HUES6 (cell line): Measurements from ENCODE around the gene RCOR1.

Source experiments
- H3K27ac ChIP-seq: 2 replicates; pipeline ENCODE4 v1.7.0; 2013; ENCODE audit warnings: low read depth, mild to moderate bottlenecking, low read length, inconsistent platforms
- H3K27me3 ChIP-seq: 2 replicates; pipeline ENCODE4 v1.6.1; 2013; ENCODE audit warnings: low read length; ENCODE audit not compliant: control insufficient read depth, insufficient read depth
- H3K36me3 ChIP-seq: 2 replicates; pipeline ENCODE4 v1.6.1; 2013; ENCODE audit warnings: low read length; ENCODE audit not compliant: control insufficient read depth, insufficient read depth
- H3K4me1 ChIP-seq: 2 replicates; pipeline ENCODE4 v1.6.1; 2013; ENCODE audit warnings: low read length; ENCODE audit not compliant: control insufficient read depth, insufficient read depth
- H3K4me3 ChIP-seq: 2 replicates; pipeline ENCODE4 v1.5.1; 2013; ENCODE audit warnings: low read depth, low read length
- H3K9ac ChIP-seq: one replicate; pipeline ENCODE4 v1.6.1; 2013; ENCODE audit warnings: mild to moderate bottlenecking, low read length
- H3K9me3 ChIP-seq: 2 replicates; pipeline ENCODE4 v1.6.1; 2013; ENCODE audit warnings: low read depth, low read length; ENCODE audit not compliant: control insufficient read depth, insufficient read depth

RCOR1 gene

DNA sequence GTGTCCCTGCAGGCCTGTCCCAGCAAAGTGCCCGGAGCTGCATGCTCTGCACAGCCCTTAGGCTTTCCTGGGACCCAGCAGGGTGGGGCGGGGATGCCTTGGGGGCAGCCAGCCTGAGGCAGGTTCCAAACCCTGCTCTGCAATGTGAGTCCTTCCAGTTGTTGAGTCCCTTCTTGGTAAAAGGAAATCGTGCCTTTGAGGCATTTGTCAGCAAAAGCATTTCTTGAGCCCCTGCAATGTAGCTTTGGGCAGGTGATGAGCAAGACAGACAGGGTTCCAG lies 146.7 kb downstream of the RCOR1 start:
- Histone ChIP-seq H3K4me1 (no peaks in the 10 kb centered on the region), H3K27me3 (no peaks in the 10 kb centered on the region), H3K36me3 (peaks cover 17% of the 10 kb centered on the region; the same call in 1 of the 2 replicates), H3K9me3 (peaks cover 16% of the 10 kb centered on the region), H3K27ac (no peak overlapping the region), H3K9ac (no peak overlapping the region), H3K4me3 (no peak overlapping the region)

DNA sequence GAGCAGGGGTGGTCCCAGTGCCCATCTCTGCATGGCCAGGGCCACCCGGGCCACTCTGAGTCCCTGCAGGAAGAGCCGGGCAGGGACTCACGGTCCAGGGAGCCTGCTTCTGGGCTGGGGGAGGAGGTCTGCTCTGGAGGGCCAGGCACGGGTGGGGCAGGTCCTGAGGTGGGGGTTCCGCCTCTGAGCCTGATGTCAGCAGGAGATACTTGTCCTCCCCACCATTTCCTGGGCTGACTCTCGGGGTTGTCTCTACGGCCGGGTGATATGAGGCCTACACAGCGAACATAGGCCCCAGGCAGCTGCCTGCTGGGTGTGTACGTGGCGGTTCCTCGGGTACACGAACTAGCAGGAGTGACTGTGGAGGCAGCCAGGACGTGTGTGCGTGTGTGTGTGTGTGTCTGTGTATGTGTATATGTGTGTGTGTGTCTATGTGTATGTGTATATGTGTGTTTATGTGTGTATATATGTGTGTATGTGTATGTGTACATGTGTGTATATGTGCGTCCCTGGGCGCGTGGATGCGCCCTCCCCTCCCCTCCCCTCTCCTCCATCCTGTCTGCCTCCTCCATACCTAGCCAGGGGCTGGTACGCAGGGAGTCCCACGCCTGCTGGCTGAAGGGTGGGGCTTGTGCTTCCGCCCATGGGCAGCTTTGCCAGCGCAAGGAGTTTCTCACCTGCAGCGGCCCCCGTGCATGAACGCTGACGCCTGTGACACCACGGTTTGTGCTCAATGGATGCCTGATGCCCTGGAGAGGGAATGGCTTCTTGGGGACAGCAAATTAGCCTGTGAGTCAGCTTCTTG lies 154.4 kb downstream of the RCOR1 start:
- Histone ChIP-seq H3K36me3 (peaks cover 14% of the 10 kb centered on the region; the same call in 1 of the 2 replicates), H3K9me3 (peaks cover 7% of the 10 kb centered on the region; the same call in 1 of the 2 replicates), H3K27ac (no peak overlapping the region)

DNA sequence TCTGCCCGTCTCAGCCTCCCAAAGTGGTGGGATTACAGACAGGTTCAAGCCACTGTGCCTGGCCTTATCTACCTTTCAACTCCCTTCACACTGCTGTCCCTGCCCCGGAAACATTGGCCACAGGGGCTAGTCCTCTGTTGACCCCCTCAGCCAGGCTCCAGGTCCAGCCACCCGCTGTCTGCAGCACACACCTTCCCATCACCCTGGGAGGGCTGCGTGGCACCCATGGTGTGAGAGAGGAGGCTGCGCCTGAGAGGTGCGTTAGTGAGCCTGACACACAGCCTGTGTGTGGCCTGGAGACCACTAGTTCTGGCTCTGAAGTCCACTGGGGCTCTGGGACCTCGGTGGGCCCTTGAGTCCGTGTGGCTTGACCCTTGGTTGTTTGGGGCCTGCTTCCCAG lies 156.4 kb downstream of the RCOR1 start:
- no peaks in the 10 kb centered on the region for H3K27me3 ChIP-seq
- peaks cover 10% of the 10 kb centered on the region; the same call in 1 of the 2 replicates for H3K36me3 ChIP-seq
- no peak overlapping the region for H3K9ac ChIP-seq
- peaks cover 11% of the 10 kb centered on the region for H3K4me1 ChIP-seq
- H3K4me3 ChIP-seq: no peak overlapping the region
- H3K27ac ChIP-seq: no peak overlapping the region; the same call in 1 of the 2 replicates
- H3K9me3 ChIP-seq: no peaks in the 10 kb centered on the region

More for the DNA sequence above, 154.4 kb downstream of the RCOR1 start:
- H3K4me3 ChIP-seq: no peak overlapping the region
- no peaks in the 10 kb centered on the region for H3K27me3 ChIP-seq
- no peak overlapping the region for H3K9ac ChIP-seq
- H3K4me1 ChIP-seq: peaks cover 11% of the 10 kb centered on the region

DNA sequence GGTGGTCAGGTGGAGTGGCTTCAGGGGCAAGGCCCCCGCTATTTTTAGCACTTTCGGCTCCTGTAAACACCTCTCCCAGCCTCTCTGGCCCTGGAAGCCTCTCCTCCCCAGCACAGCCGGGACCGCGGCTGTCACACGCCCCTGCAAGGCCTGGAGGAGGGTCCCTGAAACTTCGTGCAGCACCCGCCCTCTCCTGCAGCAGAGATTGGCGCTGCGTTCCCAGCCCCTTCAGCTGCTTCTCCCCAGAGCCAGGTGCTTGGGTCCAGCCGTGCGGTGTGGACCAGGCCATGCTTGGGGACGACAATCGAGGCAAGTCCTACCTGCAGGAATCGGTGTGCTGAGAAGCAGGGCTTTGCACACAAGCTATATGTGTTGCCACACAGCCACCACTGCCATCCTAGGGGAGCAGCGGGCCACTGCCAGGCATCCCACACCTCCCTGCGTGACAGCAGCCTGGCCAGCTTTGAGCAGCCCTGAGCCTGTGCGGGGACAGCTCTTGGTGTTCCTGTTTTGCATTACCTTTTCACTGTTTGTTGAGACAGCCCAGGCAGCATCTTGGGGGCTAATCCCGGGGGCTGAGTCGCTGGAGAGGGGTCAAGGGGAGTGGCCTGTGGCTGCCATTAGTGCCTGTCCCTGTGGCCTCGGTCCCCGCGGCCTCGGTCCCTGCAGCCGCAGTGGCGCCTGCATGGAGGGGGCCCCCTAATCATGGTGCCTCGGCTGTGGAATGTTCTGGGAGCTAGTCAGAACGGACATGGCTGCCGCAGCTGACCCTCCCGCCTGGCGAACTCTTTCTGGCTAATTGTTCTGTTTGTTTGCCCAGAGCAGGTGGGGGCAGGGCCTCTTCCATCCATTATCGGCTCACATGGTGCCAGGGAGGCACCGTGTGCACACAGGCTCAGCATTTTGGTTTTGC lies 157.2 kb downstream of the RCOR1 start:
- H3K4me1 ChIP-seq: peaks cover 11% of the 10 kb centered on the region
- H3K27ac ChIP-seq: no peak overlapping the region; the same call in 1 of the 2 replicates
- H3K4me3 ChIP-seq: no peak overlapping the region
- H3K9ac ChIP-seq: no peak overlapping the region
- H3K36me3 ChIP-seq: peaks cover 9% of the 10 kb centered on the region; the same call in 1 of the 2 replicates
- no peaks in the 10 kb centered on the region for H3K9me3 ChIP-seq
- no peaks in the 10 kb centered on the region for H3K27me3 ChIP-seq

DNA sequence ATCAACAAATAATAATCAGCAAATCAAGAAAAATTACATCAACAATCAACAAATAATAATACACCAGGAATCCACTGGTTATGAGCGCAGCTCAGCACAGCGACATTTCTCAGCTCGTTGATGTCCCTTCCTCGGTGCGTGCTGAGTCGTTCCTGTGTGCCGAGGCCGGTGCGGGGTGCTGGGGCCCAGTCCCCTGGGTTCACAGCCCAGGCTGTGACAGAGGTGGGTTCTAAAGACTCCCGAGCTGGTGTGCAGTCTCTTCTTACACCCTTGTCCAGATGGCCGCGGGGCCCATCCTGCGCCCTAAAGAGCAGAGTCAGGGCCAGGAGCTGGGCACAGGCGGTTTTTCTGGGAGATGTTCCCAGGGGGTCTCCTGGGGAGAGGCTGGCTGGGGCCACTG lies 157.9 kb downstream of the RCOR1 start:
- H3K27ac ChIP-seq: no peak overlapping the region
- no peaks in the 10 kb centered on the region for H3K9me3 ChIP-seq

DNA sequence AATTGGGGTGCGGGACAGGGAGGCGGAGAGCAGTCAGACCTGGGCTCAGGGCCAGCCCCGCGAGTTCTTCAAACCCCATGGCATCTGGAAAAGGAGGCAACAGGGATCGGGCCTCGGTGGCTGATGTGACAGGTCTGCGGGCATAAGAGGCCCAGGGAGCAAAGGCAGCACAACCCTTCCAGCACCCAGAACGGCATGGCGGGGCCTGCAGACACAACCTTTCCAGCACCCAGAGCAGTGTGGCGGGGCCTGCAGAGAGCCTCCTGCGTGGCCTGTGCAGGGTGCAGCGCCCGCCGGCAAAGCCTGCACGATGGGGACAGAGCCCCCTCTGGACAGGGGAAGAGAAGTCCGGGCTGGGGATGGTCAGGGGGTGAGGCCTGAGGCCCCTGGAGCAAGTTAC lies 158.6 kb downstream of the RCOR1 start:
- H3K27ac ChIP-seq: no peak overlapping the region

More for the DNA sequence above, 157.9 kb downstream of the RCOR1 start:
- peaks cover 11% of the 10 kb centered on the region for H3K4me1 ChIP-seq
- peaks cover 9% of the 10 kb centered on the region; the same call in 1 of the 2 replicates for H3K36me3 ChIP-seq
- no peak overlapping the region for H3K9ac ChIP-seq
- H3K4me3 ChIP-seq: no peak overlapping the region
- H3K27me3 ChIP-seq: no peaks in the 10 kb centered on the region

GRCh38 chr14:102752239-102752847 lies 159.9 kb downstream of the RCOR1 start:
- Histone ChIP-seq H3K4me3 (no peak overlapping the region), H3K4me1 (peaks cover 11% of the 10 kb centered on the region), H3K27ac (no peak overlapping the region), H3K9ac (no peak overlapping the region), H3K36me3 (0 out of 2 replicates have a peak, but pooled peaks cover 2% of the 10 kb centered on the region), H3K27me3 (no peaks in the 10 kb centered on the region), H3K9me3 (no peaks in the 10 kb centered on the region)

More for the DNA sequence above, 158.6 kb downstream of the RCOR1 start:
- no peaks in the 10 kb centered on the region for H3K27me3 ChIP-seq
- H3K4me3 ChIP-seq: no peak overlapping the region
- H3K9ac ChIP-seq: no peak overlapping the region
- peaks cover 11% of the 10 kb centered on the region for H3K4me1 ChIP-seq
- H3K36me3 ChIP-seq: peaks cover 9% of the 10 kb centered on the region; the same call in 1 of the 2 replicates
- H3K9me3 ChIP-seq: no peaks in the 10 kb centered on the region

DNA sequence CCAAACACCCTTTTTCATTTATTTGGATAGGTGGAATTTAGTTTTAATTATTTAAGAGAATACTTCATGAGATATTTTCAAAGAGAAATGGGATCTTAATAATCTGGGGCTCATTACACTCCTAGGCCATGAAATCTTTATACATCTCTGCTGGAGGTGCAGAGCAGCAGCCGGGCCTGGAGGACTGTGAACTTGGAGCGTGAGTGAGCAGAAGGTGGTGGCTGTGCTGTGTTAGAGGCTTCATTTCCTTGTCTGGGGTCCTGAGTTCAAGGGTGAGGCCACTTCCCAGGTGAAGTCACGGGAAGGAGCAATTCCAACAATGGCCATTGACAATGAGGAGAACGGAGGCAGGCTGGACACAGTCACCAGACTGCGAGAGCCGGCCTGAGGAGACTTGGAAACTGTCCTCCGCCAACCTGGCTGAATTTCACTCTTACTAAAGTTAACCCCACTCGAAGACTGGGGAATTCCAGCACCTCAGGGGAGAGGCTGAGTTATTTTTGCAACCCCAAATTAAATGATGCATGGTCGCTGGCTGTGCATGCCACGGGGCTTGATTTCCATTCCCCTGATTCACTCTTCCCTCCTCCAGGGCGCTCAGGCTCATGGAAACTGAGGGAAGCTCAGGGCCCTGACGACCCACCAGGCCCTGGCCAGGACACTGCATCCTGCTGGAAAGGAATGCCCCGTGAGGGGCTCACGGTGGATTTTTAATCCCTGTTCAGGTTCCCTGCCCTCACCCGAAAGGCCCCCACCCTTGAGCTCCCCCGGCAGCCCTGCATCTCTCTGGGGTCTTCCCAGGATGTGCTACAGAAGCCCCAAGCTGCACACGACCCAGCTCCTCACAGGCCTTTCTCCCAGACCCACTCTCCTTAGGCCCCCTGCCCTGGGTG lies 162.2 kb downstream of the RCOR1 start:
- H3K9ac ChIP-seq: no peak overlapping the region
- H3K27ac ChIP-seq: no peak overlapping the region
- no peaks in the 10 kb centered on the region for H3K36me3 ChIP-seq
- no peak overlapping the region for H3K4me3 ChIP-seq
- H3K27me3 ChIP-seq: no peaks in the 10 kb centered on the region
- H3K4me1 ChIP-seq: peaks cover 12% of the 10 kb centered on the region
- H3K9me3 ChIP-seq: no peaks in the 10 kb centered on the region

GRCh38 chr14:102757646-102758045 lies 165.2 kb downstream of the RCOR1 start:
- no peaks in the 10 kb centered on the region for H3K27me3 ChIP-seq
- H3K9me3 ChIP-seq: no peaks in the 10 kb centered on the region
- peaks cover 20% of the 10 kb centered on the region; the same call in 1 of the 2 replicates for H3K4me1 ChIP-seq
- H3K9ac ChIP-seq: no peak overlapping the region
- H3K27ac ChIP-seq: no peak overlapping the region
- no peak overlapping the region for H3K4me3 ChIP-seq
- H3K36me3 ChIP-seq: no peaks in the 10 kb centered on the region

GRCh38 chr14:102758087-102758486 lies 165.6 kb downstream of the RCOR1 start:
- no peak overlapping the region for H3K4me3 ChIP-seq
- H3K36me3 ChIP-seq: no peaks in the 10 kb centered on the region
- no peak overlapping the region for H3K27ac ChIP-seq
- peaks cover 20% of the 10 kb centered on the region; the same call in 1 of the 2 replicates for H3K4me1 ChIP-seq
- no peak overlapping the region for H3K9ac ChIP-seq
- H3K9me3 ChIP-seq: no peaks in the 10 kb centered on the region
- H3K27me3 ChIP-seq: no peaks in the 10 kb centered on the region
